GM23338 (cell line): ENCODE data around the gene METRNL. TPM values are rescaled to one million over a fixed set of nuclear protein-coding genes. Genes with fewer than 3 reads are reported as not detected.

ENCODE experiments used
- ATAC-seq: fragments of 200-7000 bp; cut with Tn5 transposase; 3 replicates; pipeline ENCODE4 v1.9.1; 2020
- DNase-seq: peaks from one replicate; pipeline ENCODE4 v3.0.0-alpha.2; 2015; ENCODE audit warnings: low spot score
- H2AFZ ChIP-seq: fragments of 200-600 bp; sonication (generic); 2 replicates; pipeline ENCODE4 v1.8.0; 2016; ENCODE audit warnings: antibody characterized with exemption, mild to moderate bottlenecking, moderate library complexity
- H3F3A ChIP-seq: fragments of 200-600 bp; sonication (generic); replicated peaks from 2 replicates; pipeline ENCODE4 v1.8.0; 2017; ENCODE audit warnings: antibody characterized with exemption, mixed run types, low read depth
- H3K27ac ChIP-seq: fragments of 200-600 bp; sonication (generic); 2 replicates; pipeline ENCODE4 v1.6.1; 2016; ENCODE audit warnings: low read depth
- H3K27me3 ChIP-seq: fragments of 200-600 bp; sonication (generic); 2 replicates; pipeline ENCODE4 v1.8.0; 2016; ENCODE audit warnings: mild to moderate bottlenecking, mixed run types, moderate library complexity; ENCODE audit not compliant: insufficient read depth
- H3K36me3 ChIP-seq: fragments of 200-600 bp; sonication (generic); 2 replicates; pipeline ENCODE4 v1.8.0; 2016; ENCODE audit warnings: mild to moderate bottlenecking; ENCODE audit not compliant: insufficient read depth
- H3K4me1 ChIP-seq: fragments of 200-600 bp; sonication (generic); 2 replicates; pipeline ENCODE4 v1.8.0; 2016; ENCODE audit warnings: mild to moderate bottlenecking, moderate library complexity; ENCODE audit not compliant: insufficient read depth
- H3K4me2 ChIP-seq: fragments of 200-600 bp; sonication (generic); 2 replicates; pipeline ENCODE4 v1.7.1; 2017; ENCODE audit warnings: mixed run types
- H3K4me3 ChIP-seq: fragments of 200-600 bp; sonication (generic); 2 replicates; pipeline ENCODE4 v1.6.1; 2016; ENCODE audit warnings: mixed run types
- H3K79me2 ChIP-seq: fragments of 200-600 bp; sonication (generic); replicated peaks from 2 replicates; pipeline ENCODE4 v1.8.0; 2017; ENCODE audit warnings: mild to moderate bottlenecking; ENCODE audit not compliant: insufficient read depth
- H3K9me2 ChIP-seq: fragments of 200-600 bp; sonication (generic); 2 replicates; pipeline ENCODE4 v1.8.0; 2017; ENCODE audit not compliant: insufficient read depth
- H4K20me1 ChIP-seq: fragments of 200-600 bp; sonication (generic); replicated peaks from 2 replicates; pipeline ENCODE4 v1.8.0; 2017; ENCODE audit warnings: mild to moderate bottlenecking; ENCODE audit not compliant: insufficient read depth
- H3K27ac Mint-ChIP-seq: 2 replicates; pipeline ENCODE4 v1.8.0; 2020; ENCODE audit warnings: inconsistent platforms, mild to moderate bottlenecking, moderate library complexity, mixed read lengths
- H3K27me3 Mint-ChIP-seq: 3 replicates; pipeline ENCODE4 v1.8.0; 2022; ENCODE audit warnings: low read depth, mild to moderate bottlenecking, moderate library complexity, mixed read lengths, inconsistent platforms; ENCODE audit not compliant: insufficient read depth, poor library complexity
- H3K36me3 Mint-ChIP-seq: 3 replicates; pipeline ENCODE4 v1.8.0; 2021; ENCODE audit warnings: low read depth, mild to moderate bottlenecking, inconsistent platforms, moderate library complexity, mixed read lengths
- H3K4me1 Mint-ChIP-seq: 3 replicates; pipeline ENCODE4 v1.8.0; 2020; ENCODE audit warnings: mild to moderate bottlenecking, inconsistent platforms, mixed read lengths
- H3K4me3 Mint-ChIP-seq: 3 replicates; pipeline ENCODE4 v1.8.0; 2021; ENCODE audit warnings: moderate library complexity, mild to moderate bottlenecking, inconsistent platforms, mixed read lengths
- H3K9me3 Mint-ChIP-seq: 3 replicates; pipeline ENCODE4 v1.8.0; 2020; ENCODE audit warnings: moderate library complexity, mild to moderate bottlenecking, inconsistent platforms, mixed read lengths
- CREB1 ChIP-seq: fragments of 250-450 bp; sonication (Bioruptor Pico); IDR thresholded peaks from 2 replicates; pipeline ENCODE4 v1.5.0; 2020; ENCODE audit warnings: low read depth, mild to moderate bottlenecking, moderate library complexity
- ETS1 ChIP-seq: IDR thresholded peaks from 2 replicates; pipeline ENCODE4 v1.6.1; 2016; ENCODE audit warnings: antibody characterized with exemption
- EZH2 ChIP-seq: fragments of 200-600 bp; sonication (generic); IDR thresholded peaks from one replicate; pipeline ENCODE4 v1.8.0; 2017; ENCODE audit warnings: antibody characterized with exemption, mild to moderate bottlenecking, low read depth; ENCODE audit not compliant: unreplicated experiment
- EZH2phosphoT487 ChIP-seq: fragments of 200-600 bp; sonication (generic); IDR thresholded peaks from one replicate; pipeline ENCODE4 v1.8.1; 2018; ENCODE audit warnings: antibody characterized with exemption; ENCODE audit not compliant: unreplicated experiment
- JUNB ChIP-seq: IDR thresholded peaks from one replicate; pipeline ENCODE4 v1.6.1; 2016; ENCODE audit warnings: antibody characterized with exemption; ENCODE audit not compliant: unreplicated experiment
- NANOG ChIP-seq: IDR thresholded peaks from 2 replicates; pipeline ENCODE4 v1.6.1; 2016; ENCODE audit warnings: antibody characterized with exemption, borderline replicate concordance
- REST ChIP-seq: IDR thresholded peaks from one replicate; pipeline ENCODE4 v1.6.1; 2018; ENCODE audit warnings: antibody characterized with exemption; ENCODE audit not compliant: unreplicated experiment
- ZNF114 ChIP-seq: fragments of 250-450 bp; sonication (Bioruptor Pico); IDR thresholded peaks from 2 replicates; pipeline ENCODE4 v1.5.0; 2020; ENCODE audit warnings: mild to moderate bottlenecking, moderate library complexity
- ZNF462 ChIP-seq: fragments of 250-450 bp; sonication (Bioruptor Pico); IDR thresholded peaks from 2 replicates; pipeline ENCODE4 v1.5.0; 2020; ENCODE audit warnings: mild to moderate bottlenecking, moderate library complexity
- polyA plus RNA-seq: library from polyadenylated mRNA; unstranded; fragments of >200 nt; fragmentation: Nextera tagmentation; extraction: Ambion mirVana; gene quantifications from 2 replicates; pipeline ENCODE4 v1.2.1, GENCODE V29; 2016
- total RNA-seq: library from RNA; depleted of rRNA; stranded (reverse); fragments of >200 nt; shearing (Covaris generic); gene quantifications from 2 replicates; pipeline ENCODE4 v1.2.3, GENCODE V29; 2014

Gene METRNL
- total and polyA plus RNA-seq, 2 experiments from 2014 or later, result 12.2 to 20.2 TPM

GRCh38 chr17:83094291-83094690 lies 14.9 kb downstream of the METRNL start:
- no peaks in the 10 kb centered on the region for H3K27me3 ChIP-seq
- peaks cover 6% of the 10 kb centered on the region; the same call in 1 of the 2 replicates for H3K79me2 ChIP-seq
- no peaks in the 10 kb centered on the region for H3K9me2 ChIP-seq
- no peak for TF ChIP-seq REST
- TF ChIP-seq ZNF462 (CRISPR knock-in tag), result no peak
- no peak for TF ChIP-seq EZH2
- no peak for TF ChIP-seq JUNB
- TF ChIP-seq ZNF114 (CRISPR knock-in tag), result no peak
- no peak for TF ChIP-seq ETS1
- TF ChIP-seq CREB1, result no peak
- TF ChIP-seq EZH2phosphoT487, result no peak
- TF ChIP-seq NANOG, result no peak
- H3K4me3 Mint-ChIP-seq, result no peak overlapping the region
- H3K4me2 ChIP-seq, result no peak overlapping the region
- H3K9me3 Mint-ChIP-seq, result no peaks in the 10 kb centered on the region
- no peak for DNase-seq
- H3F3A ChIP-seq, result no peaks in the 10 kb centered on the region
- H2AFZ ChIP-seq, result no peak overlapping the region
- no peak overlapping the region for H3K4me3 ChIP-seq
- peaks cover 12% of the 10 kb centered on the region for H3K4me1 Mint-ChIP-seq
- H4K20me1 ChIP-seq, result 0 out of 2 replicates have a peak, but pooled peaks cover 3% of the 10 kb centered on the region
- H3K27ac ChIP-seq, result no peak overlapping the region
- peaks cover 19% of the 10 kb centered on the region for H3K36me3 Mint-ChIP-seq
- ATAC-seq, result no peak
- H3K27me3 Mint-ChIP-seq, result peaks cover 4% of the 10 kb centered on the region
- H3K4me1 ChIP-seq, result peaks cover 9% of the 10 kb centered on the region; the same call in 1 of the 2 replicates
- H3K36me3 ChIP-seq, result peaks cover 3% of the 10 kb centered on the region; the same call in 1 of the 2 replicates
- no peak overlapping the region for H3K27ac Mint-ChIP-seq
